Neural progenitor cell (in vitro differentiated cells): ENCODE measurements around the gene ARSJ.

Experiments
- EZH2 ChIP-seq: fragments of 200-600 bp; sonication (generic); IDR thresholded peaks from 2 replicates; pipeline ENCODE4 v1.6.1; 2017; ENCODE audit warnings: antibody characterized with exemption, mild to moderate bottlenecking, moderate library complexity
- EZH2phosphoT487 ChIP-seq: fragments of 200-600 bp; sonication (generic); IDR thresholded peaks from 2 replicates; pipeline ENCODE4 v1.6.1; 2017; ENCODE audit warnings: antibody characterized with exemption
- TF ChIP-seq, protein P1 (sequence below): fragments of 200-600 bp; sonication (generic); IDR thresholded peaks from 2 replicates; pipeline ENCODE4 v1.5.1; 2017; ENCODE audit warnings: antibody characterized with exemption, mild to moderate bottlenecking

GRCh38 chr4:113899271-113900070 is 80.0 kb downstream of the ARSJ start:
- TF ChIP-seq, protein P1, sequence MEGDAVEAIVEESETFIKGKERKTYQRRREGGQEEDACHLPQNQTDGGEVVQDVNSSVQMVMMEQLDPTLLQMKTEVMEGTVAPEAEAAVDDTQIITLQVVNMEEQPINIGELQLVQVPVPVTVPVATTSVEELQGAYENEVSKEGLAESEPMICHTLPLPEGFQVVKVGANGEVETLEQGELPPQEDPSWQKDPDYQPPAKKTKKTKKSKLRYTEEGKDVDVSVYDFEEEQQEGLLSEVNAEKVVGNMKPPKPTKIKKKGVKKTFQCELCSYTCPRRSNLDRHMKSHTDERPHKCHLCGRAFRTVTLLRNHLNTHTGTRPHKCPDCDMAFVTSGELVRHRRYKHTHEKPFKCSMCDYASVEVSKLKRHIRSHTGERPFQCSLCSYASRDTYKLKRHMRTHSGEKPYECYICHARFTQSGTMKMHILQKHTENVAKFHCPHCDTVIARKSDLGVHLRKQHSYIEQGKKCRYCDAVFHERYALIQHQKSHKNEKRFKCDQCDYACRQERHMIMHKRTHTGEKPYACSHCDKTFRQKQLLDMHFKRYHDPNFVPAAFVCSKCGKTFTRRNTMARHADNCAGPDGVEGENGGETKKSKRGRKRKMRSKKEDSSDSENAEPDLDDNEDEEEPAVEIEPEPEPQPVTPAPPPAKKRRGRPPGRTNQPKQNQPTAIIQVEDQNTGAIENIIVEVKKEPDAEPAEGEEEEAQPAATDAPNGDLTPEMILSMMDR, result no peak
- TF ChIP-seq EZH2 (no peak), EZH2phosphoT487 (no peak)
